ENCODE results near the gene GPD1.

Gene GPD1

GRCh38 chr12:50103351-50103750 lies 457 bp upstream of the GPD1 start:
- no peak overlapping the region for H3K4me3 ChIP-seq (ENCODE audit: control insufficient read depth, low read depth, low read length)
- no peak for DNase-seq (ENCODE audit: low read depth)
- no peak for TF ChIP-seq CTCF (conservative IDR thresholded peaks at IDR 0.05; ENCODE audit: control insufficient read depth, insufficient read depth, low read depth, low read length)

GRCh38 chr12:50104417-50105366 lies 884 bp downstream of the GPD1 start:
- H3K4me3 ChIP-seq (ENCODE audit: control insufficient read depth, low read depth, low read length) = no peak overlapping the region
- DNase-seq (ENCODE audit: low read depth) = no peak

GRCh38 chr12:50105913-50106450 lies 2.2 kb downstream of the GPD1 start:
- no peak for TF ChIP-seq CTCF (conservative IDR thresholded peaks at IDR 0.05; ENCODE audit: control insufficient read depth, insufficient read depth, low read depth, low read length)
- no peak for DNase-seq (ENCODE audit: low read depth)
- H3K4me3 ChIP-seq (ENCODE audit: control insufficient read depth, low read depth, low read length) = no peak overlapping the region

More at GRCh38 chr12:50104417-50105366, 884 bp downstream of the GPD1 start:
- TF ChIP-seq CTCF (conservative IDR thresholded peaks at IDR 0.05; ENCODE audit: control insufficient read depth, insufficient read depth, low read depth, low read length) = no peak

- no peak for TF ChIP-seq CTCF (conservative IDR thresholded peaks at IDR 0.05; ENCODE audit: control insufficient read depth, insufficient read depth, low read depth, low read length)
- no peak for DNase-seq (ENCODE audit: low read depth)
- no peak overlapping the region for H3K4me3 ChIP-seq (ENCODE audit: control insufficient read depth, low read depth, low read length)
These were observed 3.1 kb downstream of the GPD1 start for GRCh38 chr12:50106907-50107306.

- DNase-seq (ENCODE audit: low read depth) = no peak
- no peak for TF ChIP-seq CTCF (conservative IDR thresholded peaks at IDR 0.05; ENCODE audit: control insufficient read depth, insufficient read depth, low read depth, low read length)
- no peak overlapping the region for H3K4me3 ChIP-seq (ENCODE audit: control insufficient read depth, low read depth, low read length)
These were observed 3.8 kb downstream of the GPD1 start for GRCh38 chr12:50107416-50108268.

- H3K4me3 ChIP-seq (ENCODE audit: control insufficient read depth, low read depth, low read length) = no peak overlapping the region
- no peak for DNase-seq (ENCODE audit: low read depth)
- no peak for TF ChIP-seq CTCF (conservative IDR thresholded peaks at IDR 0.05; ENCODE audit: control insufficient read depth, insufficient read depth, low read depth, low read length)
These were observed 5.5 kb downstream of the GPD1 start for GRCh38 chr12:50109319-50109718.
